PC-9 (cell line): ENCODE results near the gene WNT7A. TPM values are rescaled to one million over a fixed set of nuclear protein-coding genes. Genes with fewer than 3 reads are reported as not detected.

Experiments used
- BruUV-seq: library from RNA; stranded (reverse); fragments of 400-500 nt; replicated peaks from 2 replicates; lab custom pipeline; 2021; lab: Mats Ljungman, UMichigan
- CTCF ChIA-PET: fragments of 300-600 bp; sonication (Branson Sonifier 250); formaldehyde crosslinking; loops from one replicate; lab custom pipeline; 2022; ENCODE audit warnings: antibody characterized with exemption; lab: Charles Lee
- POLR2A ChIA-PET: fragments of 300-600 bp; sonication (Branson Sonifier 250); formaldehyde crosslinking; loops from one replicate; lab custom pipeline; 2022; ENCODE audit warnings: antibody characterized with exemption; ENCODE audit not compliant: unreplicated experiment; lab: Charles Lee
- DNase-seq, 2 experiments: peaks; one replicate each; pipeline versions ENCODE4 v3.0.0 to v3.0.0-alpha.2; 2015 to 2022; ENCODE audit warnings: mixed read lengths in 1 of 2
- H2AFZ ChIP-seq: fragments of 200-600 bp; sonication (generic); 2 replicates; pipeline ENCODE4 v1.8.1; 2017; ENCODE audit warnings: antibody characterized with exemption
- H3F3A ChIP-seq: fragments of 200-600 bp; sonication (generic); 2 replicates; pipeline ENCODE4 v1.8.1; 2017; ENCODE audit warnings: antibody characterized with exemption, mild to moderate bottlenecking, low read depth; ENCODE audit not compliant: insufficient read depth
- H3K27ac ChIP-seq: fragments of 200-600 bp; sonication (generic); 2 replicates; pipeline ENCODE4 v1.6.1; 2016; ENCODE audit warnings: mixed run types
- H3K27me3 ChIP-seq: fragments of 200-600 bp; sonication (generic); 2 replicates; pipeline ENCODE4 v1.6.1; 2016; ENCODE audit warnings: low read depth, mixed run types; ENCODE audit not compliant: insufficient read depth
- H3K36me3 ChIP-seq: fragments of 200-600 bp; sonication (generic); 2 replicates; pipeline ENCODE4 v1.6.1; 2016; ENCODE audit warnings: low read depth, mixed run types
- H3K4me1 ChIP-seq: fragments of 200-600 bp; sonication (generic); replicated peaks from 2 replicates; pipeline ENCODE4 v1.6.1; 2016; ENCODE audit warnings: mixed run types; ENCODE audit not compliant: insufficient read depth
- H3K4me2 ChIP-seq: fragments of 200-600 bp; sonication (generic); 2 replicates; pipeline ENCODE4 v1.6.1; 2017; ENCODE audit warnings: mixed run types
- H3K4me3 ChIP-seq: fragments of 200-600 bp; sonication (generic); 2 replicates; pipeline ENCODE4 v1.6.1; 2016; ENCODE audit warnings: mixed run types
- H3K79me2 ChIP-seq: fragments of 200-600 bp; sonication (generic); 2 replicates; pipeline ENCODE4 v1.6.1; 2017; ENCODE audit warnings: low read depth, mixed run types
- H3K9me2 ChIP-seq: fragments of 200-600 bp; sonication (generic); 2 replicates; pipeline ENCODE4 v1.8.1; 2017; ENCODE audit warnings: mild to moderate bottlenecking; ENCODE audit not compliant: insufficient read depth
- H3K9me3 ChIP-seq: fragments of 200-600 bp; sonication (generic); 2 replicates; pipeline ENCODE4 v1.8.1; 2016; ENCODE audit warnings: low read depth; ENCODE audit not compliant: insufficient read depth
- H4K20me1 ChIP-seq: fragments of 200-600 bp; sonication (generic); 2 replicates; pipeline ENCODE4 v1.8.1; 2017; ENCODE audit not compliant: insufficient read depth
- EZH2 ChIP-seq: fragments of 200-600 bp; sonication (generic); IDR thresholded peaks from 2 replicates; pipeline ENCODE4 v1.8.0; 2017; ENCODE audit warnings: antibody characterized with exemption, low read depth
- intact Hi-C: fragments of 100-400 bp; cut with micrococcal nuclease; formaldehyde crosslinking; loops from one replicate; pipeline ENCODE4 v1.10.0; 2022; ENCODE audit not compliant: unreplicated experiment
- total RNA-seq: library from RNA; stranded (reverse); gene quantifications from 2 replicates; pipeline ENCODE4 v1.2.3, GENCODE V29; 2021
- TF ChIP-seq, protein P1 (sequence below): fragments of 200-600 bp; sonication (generic); conservative IDR thresholded peaks from 2 replicates; pipeline ENCODE4 v1.6.1; 2017; ENCODE audit warnings: mixed run types, antibody characterized with exemption, mild to moderate bottlenecking, moderate library complexity

The WNT7A gene
- total RNA-seq, 1 experiment from 2014 or later, result 6.3 TPM

DNA sequence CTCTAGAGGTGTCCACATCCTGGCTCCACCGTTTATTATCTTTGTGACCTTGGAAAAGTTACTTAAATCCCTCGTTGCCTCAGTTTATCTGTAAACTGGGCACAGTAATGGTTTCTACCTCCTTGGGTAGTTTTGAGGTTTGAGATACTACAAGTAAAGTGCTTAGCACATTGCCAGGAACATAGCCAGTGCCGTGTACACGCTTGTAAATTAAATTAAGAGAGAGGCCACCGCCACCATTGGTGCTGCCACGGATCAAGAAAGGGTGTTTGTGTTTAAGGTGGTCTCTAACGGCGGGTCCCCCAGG lies 5.8 kb upstream of the WNT7A start:
- CTCF ChIA-PET, result interaction anchor here (1.7 kb wide), 1 partner anchor 228 kb away, joined by 14 read pairs; no protein-coding TSS in a partner anchor
- no TSS peak for BruUV-seq
- H2AFZ ChIP-seq, result no peak overlapping the region

DNA sequence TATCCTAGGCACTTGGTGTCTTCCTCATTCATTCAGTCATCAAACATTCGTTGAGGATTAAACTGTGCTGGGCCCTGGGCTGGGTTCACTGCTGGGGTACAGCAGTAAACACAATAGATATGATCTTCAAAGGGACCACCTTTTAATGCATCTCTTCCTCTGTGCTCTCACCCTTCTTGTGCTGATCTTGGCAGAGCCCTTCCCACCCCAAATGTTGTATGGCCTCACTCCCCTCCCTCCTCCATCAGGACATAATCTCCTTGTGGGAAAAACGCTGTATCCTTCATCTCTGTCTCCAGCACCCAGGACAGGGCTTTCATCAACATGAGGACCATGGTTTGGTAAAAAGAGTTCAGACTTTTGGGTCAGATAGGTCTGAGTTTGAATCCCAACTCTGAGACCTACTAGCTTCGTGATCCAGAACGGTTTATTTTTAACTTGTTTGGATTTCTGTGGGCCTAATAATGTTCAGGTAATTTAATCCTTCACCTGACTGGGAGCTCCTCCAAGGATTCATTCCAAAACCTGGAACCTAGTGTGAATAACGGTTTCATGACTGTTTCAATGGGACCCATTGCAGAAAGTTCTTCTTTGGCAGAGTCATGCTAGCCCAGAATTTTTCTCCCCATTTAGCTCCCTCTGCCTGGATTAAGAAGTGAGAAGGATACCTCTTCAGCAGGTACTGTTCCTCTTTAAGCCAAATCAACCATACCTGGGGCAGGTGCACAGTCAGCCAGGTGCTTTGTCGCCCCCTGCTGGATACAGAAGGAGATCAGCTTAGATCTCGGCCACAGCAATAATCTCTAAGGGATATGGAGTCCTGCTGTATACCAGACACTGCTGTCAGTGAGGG lies 5.2 kb upstream of the WNT7A start:
- H3K4me3 ChIP-seq, result no peak overlapping the region
- no peak overlapping the region for H2AFZ ChIP-seq
- H3K36me3 ChIP-seq, result no peaks in the 10 kb centered on the region
- H3F3A ChIP-seq, result no peaks in the 10 kb centered on the region
- no TSS peak for BruUV-seq
- H3K9me2 ChIP-seq, result no peaks in the 10 kb centered on the region
- no peaks in the 10 kb centered on the region for H3K9me3 ChIP-seq
- ChIA-PET POLR2A (no interaction called here), CTCF (interaction anchor here (0.6 to 1.7 kb wide), 3 partner anchors 84 to 261 kb away, joined by 3 to 14 read pairs (median 3); no protein-coding TSS in a partner anchor)
- intact Hi-C loops, result loop anchor here (1.0 to 10.0 kb wide), 3 partner anchors 227 to 1010 kb away; no protein-coding TSS in a partner anchor
- H3K27me3 ChIP-seq, result no peaks in the 10 kb centered on the region
- H3K4me2 ChIP-seq, result no peak overlapping the region
- peak; percentile 49 to 72 for DNase-seq
- H3K4me1 ChIP-seq, result peaks cover 7% of the 10 kb centered on the region
- no peaks in the 10 kb centered on the region for H3K79me2 ChIP-seq
- H4K20me1 ChIP-seq, result no peaks in the 10 kb centered on the region
- no peak overlapping the region for H3K27ac ChIP-seq
- TF ChIP-seq, protein P1, sequence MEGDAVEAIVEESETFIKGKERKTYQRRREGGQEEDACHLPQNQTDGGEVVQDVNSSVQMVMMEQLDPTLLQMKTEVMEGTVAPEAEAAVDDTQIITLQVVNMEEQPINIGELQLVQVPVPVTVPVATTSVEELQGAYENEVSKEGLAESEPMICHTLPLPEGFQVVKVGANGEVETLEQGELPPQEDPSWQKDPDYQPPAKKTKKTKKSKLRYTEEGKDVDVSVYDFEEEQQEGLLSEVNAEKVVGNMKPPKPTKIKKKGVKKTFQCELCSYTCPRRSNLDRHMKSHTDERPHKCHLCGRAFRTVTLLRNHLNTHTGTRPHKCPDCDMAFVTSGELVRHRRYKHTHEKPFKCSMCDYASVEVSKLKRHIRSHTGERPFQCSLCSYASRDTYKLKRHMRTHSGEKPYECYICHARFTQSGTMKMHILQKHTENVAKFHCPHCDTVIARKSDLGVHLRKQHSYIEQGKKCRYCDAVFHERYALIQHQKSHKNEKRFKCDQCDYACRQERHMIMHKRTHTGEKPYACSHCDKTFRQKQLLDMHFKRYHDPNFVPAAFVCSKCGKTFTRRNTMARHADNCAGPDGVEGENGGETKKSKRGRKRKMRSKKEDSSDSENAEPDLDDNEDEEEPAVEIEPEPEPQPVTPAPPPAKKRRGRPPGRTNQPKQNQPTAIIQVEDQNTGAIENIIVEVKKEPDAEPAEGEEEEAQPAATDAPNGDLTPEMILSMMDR, result peak; percentile 98
- TF ChIP-seq EZH2, result no peak

More for the DNA sequence above, 5.8 kb upstream of the WNT7A start:
- H3K4me2 ChIP-seq, result no peak overlapping the region
- no peaks in the 10 kb centered on the region for H4K20me1 ChIP-seq
- H3F3A ChIP-seq, result no peaks in the 10 kb centered on the region
- peaks cover 10% of the 10 kb centered on the region for H3K4me1 ChIP-seq
- H3K27me3 ChIP-seq, result no peaks in the 10 kb centered on the region
- H3K4me3 ChIP-seq, result no peak overlapping the region
- no peaks in the 10 kb centered on the region for H3K79me2 ChIP-seq
- no peaks in the 10 kb centered on the region for H3K36me3 ChIP-seq
- no peak overlapping the region for H3K27ac ChIP-seq
- POLR2A ChIA-PET, result no interaction called here
- H3K9me3 ChIP-seq, result no peaks in the 10 kb centered on the region
- no peaks in the 10 kb centered on the region for H3K9me2 ChIP-seq
- TF ChIP-seq, protein P1, result peak; percentile 9; the same call in 1 of the 2 replicates
- no peak for TF ChIP-seq EZH2
- DNase-seq, result no peak
- intact Hi-C loops, result loop anchor here (1.0 to 10.0 kb wide), 3 partner anchors 227 to 1011 kb away; no protein-coding TSS in a partner anchor

DNA sequence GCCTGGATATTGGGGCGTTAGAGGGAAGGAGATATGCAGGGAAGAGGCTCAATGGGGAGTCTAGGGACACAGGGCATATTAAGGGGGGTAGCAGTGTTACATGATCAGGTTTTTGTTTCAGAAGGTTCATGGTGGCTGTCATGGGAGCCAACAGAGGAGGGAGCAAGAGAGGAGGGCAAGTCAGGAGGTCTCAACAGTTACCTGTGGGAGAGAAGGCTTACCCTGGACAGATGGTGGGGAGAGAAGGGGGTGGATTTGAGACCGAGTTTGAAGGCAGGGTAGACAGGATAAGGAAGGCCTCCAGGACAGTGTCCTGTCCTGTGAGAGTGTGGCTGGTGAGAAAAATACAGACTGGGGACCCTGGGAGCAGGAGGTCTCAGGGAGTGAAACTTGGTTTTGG lies 3.8 kb upstream of the WNT7A start:
- Histone ChIP-seq H4K20me1 (no peaks in the 10 kb centered on the region), H3K79me2 (peaks cover 9% of the 10 kb centered on the region), H3K27me3 (no peaks in the 10 kb centered on the region), H3K4me2 (no peak overlapping the region), H3F3A (no peaks in the 10 kb centered on the region), H3K4me1 (peaks cover 7% of the 10 kb centered on the region), H3K9me2 (no peaks in the 10 kb centered on the region), H3K36me3 (no peaks in the 10 kb centered on the region), H3K27ac (no peak overlapping the region), H3K4me3 (no peak overlapping the region), H3K9me3 (no peaks in the 10 kb centered on the region), H2AFZ (no peak overlapping the region)
- no TSS peak for BruUV-seq
- intact Hi-C loops, result loop anchor here (10.0 kb wide), 1 partner anchor 1009 kb away; no protein-coding TSS in a partner anchor
- TF ChIP-seq EZH2, result no peak
- TF ChIP-seq, protein P1, result no peak
- ChIA-PET POLR2A (interaction anchor here (0.6 kb wide), 1 partner anchor 981 kb away, joined by 5 read pairs; no protein-coding TSS in a partner anchor), CTCF (interaction anchor here (0.7 to 3.8 kb wide), 2 partner anchors 219 to 226 kb away, joined by 4 to 37 read pairs; no protein-coding TSS in a partner anchor)
- no peak for DNase-seq
